HCT116 (cell line): Measurements from ENCODE around the gene RAB38.

Experiments used
- CBX3 ChIP-seq: IDR thresholded peaks from 2 replicates; pipeline ENCODE4 v1.6.1; 2012; ENCODE audit warnings: low read depth
- CEBPB ChIP-seq: IDR thresholded peaks from 2 replicates; pipeline ENCODE4 v1.6.1; 2012; ENCODE audit warnings: low read depth
- CTCF ChIP-seq, 3 experiments: fragments of 200-600 bp in 1 of 3; sonication (generic) in 1 of 3; IDR thresholded peaks in 2 of 3; conservative IDR thresholded peaks in 1 of 3; 2 replicates each; pipeline ENCODE4 v1.5.1; 2012 to 2017; ENCODE audit warnings: low read depth in 2 of 3, low read length in 2 of 3, antibody characterized with exemption in 1 of 3, borderline replicate concordance in 1 of 3, control low read depth in 1 of 3, mild to moderate bottlenecking in 1 of 3, mixed read lengths in 1 of 3, mixed run types in 1 of 3, moderate library complexity in 1 of 3; ENCODE audit not compliant: insufficient read depth in 1 of 3
- EZH2 ChIP-seq: fragments of 200-600 bp; sonication (generic); IDR thresholded peaks from 2 replicates; pipeline ENCODE4 v1.6.1; 2017; ENCODE audit warnings: antibody characterized with exemption, mixed run types
- EZH2phosphoT487 ChIP-seq: fragments of 200-600 bp; IDR thresholded peaks from 2 replicates; pipeline ENCODE4 v1.6.1; 2018; ENCODE audit warnings: antibody characterized with exemption, borderline replicate concordance
- FOSL1 ChIP-seq: IDR thresholded peaks from 2 replicates; pipeline ENCODE4 v1.6.1; 2012; ENCODE audit warnings: low read depth
- POLR2A ChIP-seq: IDR thresholded peaks from 2 replicates; pipeline ENCODE4 v1.7.0; 2011; ENCODE audit warnings: borderline replicate concordance; ENCODE audit not compliant: insufficient read depth, insufficient read length; ENCODE audit errors: extremely low read depth
- POLR2AphosphoS5 ChIP-seq: IDR thresholded peaks from 2 replicates; pipeline ENCODE4 v1.6.1; 2011; ENCODE audit warnings: mild to moderate bottlenecking, low read depth, low read length, moderate library complexity
- YY1 ChIP-seq: IDR thresholded peaks from 2 replicates; pipeline ENCODE4 v1.6.1; 2011; ENCODE audit warnings: low read length, low read depth, moderate library complexity, mild to moderate bottlenecking; ENCODE audit not compliant: insufficient replicate concordance; ENCODE audit errors: extremely low read depth
- ZFX ChIP-seq: fragments of 450-650 bp; IDR thresholded peaks from 2 replicates; pipeline ENCODE4 v1.6.1; 2017

GRCh38 chr11:88117281-88117858 is 57.9 kb downstream of the RAB38 start:
- TF ChIP-seq CTCF (IDR thresholded peaks at IDR 0.05 in 2 of 3, conservative IDR thresholded peaks at IDR 0.05 in 1 of 3; ENCODE audit: borderline replicate concordance in 1 of 3, insufficient read depth in 1 of 3, low read depth in 2 of 3, low read length in 2 of 3) (no peak), EZH2phosphoT487 (no peak), POLR2A (no peak), FOSL1 (no peak), EZH2 (no peak), CEBPB (no peak), YY1 (no peak), POLR2AphosphoS5 (no peak), CBX3 (no peak), ZFX (no peak)
